ENCODE results near the gene CD276.

CD276 gene

GRCh38 chr15:73679180-73679579 lies 5.0 kb upstream of the CD276 start:
- TF ChIP-seq, protein P1, sequence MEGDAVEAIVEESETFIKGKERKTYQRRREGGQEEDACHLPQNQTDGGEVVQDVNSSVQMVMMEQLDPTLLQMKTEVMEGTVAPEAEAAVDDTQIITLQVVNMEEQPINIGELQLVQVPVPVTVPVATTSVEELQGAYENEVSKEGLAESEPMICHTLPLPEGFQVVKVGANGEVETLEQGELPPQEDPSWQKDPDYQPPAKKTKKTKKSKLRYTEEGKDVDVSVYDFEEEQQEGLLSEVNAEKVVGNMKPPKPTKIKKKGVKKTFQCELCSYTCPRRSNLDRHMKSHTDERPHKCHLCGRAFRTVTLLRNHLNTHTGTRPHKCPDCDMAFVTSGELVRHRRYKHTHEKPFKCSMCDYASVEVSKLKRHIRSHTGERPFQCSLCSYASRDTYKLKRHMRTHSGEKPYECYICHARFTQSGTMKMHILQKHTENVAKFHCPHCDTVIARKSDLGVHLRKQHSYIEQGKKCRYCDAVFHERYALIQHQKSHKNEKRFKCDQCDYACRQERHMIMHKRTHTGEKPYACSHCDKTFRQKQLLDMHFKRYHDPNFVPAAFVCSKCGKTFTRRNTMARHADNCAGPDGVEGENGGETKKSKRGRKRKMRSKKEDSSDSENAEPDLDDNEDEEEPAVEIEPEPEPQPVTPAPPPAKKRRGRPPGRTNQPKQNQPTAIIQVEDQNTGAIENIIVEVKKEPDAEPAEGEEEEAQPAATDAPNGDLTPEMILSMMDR (IDR thresholded peaks at IDR 0.05; ENCODE audit: low read depth, low read length, missing control alignments), result no peak
- no peak overlapping the region for H3K4me3 ChIP-seq (replicated peaks; ENCODE audit: low read depth, low read length)
- no peak for DNase-seq (ENCODE audit: extremely low read depth, low read depth)

DNA sequence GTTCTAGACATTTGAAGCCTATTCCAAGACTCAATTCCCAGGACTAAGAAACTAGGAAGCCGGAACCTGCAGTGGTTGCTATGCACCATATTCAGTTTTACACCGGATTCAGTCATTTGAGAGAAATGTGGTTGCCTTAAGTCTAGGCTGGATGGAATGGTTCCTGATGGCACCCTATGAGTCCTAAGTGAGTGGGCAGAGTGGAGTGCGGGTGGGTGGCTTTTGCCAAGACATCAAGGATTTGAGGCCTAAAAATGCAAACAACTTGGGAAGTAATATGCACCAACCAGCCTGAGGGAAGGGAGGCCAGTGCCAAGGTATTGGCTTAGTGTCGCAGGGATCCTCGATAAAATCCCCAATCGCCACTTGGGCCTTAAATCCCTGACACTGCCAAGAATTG lies 4.2 kb upstream of the CD276 start:
- TF ChIP-seq, protein P1 (IDR thresholded peaks at IDR 0.05; ENCODE audit: low read depth, low read length, missing control alignments), result no peak
- no peak for DNase-seq (ENCODE audit: extremely low read depth, low read depth)
- H3K4me3 ChIP-seq (replicated peaks; ENCODE audit: low read depth, low read length), result no peak overlapping the region

DNA sequence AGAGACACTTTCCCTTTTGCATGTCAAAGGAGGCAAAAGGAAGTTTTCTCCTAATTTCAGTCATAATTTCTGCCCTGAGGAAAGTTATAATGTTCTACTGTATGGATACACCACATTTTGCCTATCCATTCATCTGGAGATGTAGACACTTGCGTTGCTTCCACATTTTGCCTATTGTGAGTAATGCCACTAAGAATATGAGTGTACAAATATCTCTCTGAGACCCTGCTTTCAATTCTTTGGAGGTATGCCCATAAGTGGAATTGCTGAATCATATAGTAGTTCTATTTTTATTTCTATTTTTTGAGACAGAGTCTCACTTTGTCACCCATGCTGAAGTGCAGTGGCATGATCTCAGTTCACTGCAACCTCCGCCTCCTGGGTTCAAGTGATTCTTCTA lies 3.6 kb upstream of the CD276 start:
- no peak for DNase-seq (ENCODE audit: extremely low read depth, low read depth)
- no peak overlapping the region for H3K4me3 ChIP-seq (replicated peaks; ENCODE audit: low read depth, low read length)
- TF ChIP-seq, protein P1 (IDR thresholded peaks at IDR 0.05; ENCODE audit: low read depth, low read length, missing control alignments), result no peak

DNA sequence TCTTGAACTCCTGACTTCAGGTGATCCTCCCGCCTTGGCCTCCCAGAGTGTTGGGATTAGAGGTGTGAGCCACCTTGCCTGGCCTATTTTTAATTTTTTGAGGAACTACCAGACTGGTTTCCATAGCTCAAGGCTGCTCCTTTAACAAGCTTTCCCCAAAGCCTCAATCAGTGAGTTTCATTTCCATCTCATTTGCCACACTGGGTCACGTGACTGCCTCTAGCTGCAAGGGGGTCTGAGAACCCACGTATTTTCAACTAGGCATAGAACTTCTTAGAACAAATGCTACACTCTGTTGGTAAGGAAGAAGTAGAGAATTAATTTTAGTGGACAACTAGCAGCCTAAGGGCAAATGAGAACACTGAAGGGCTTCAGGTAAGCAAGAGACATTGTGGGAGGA lies 3.1 kb upstream of the CD276 start:
- no peak overlapping the region for H3K4me3 ChIP-seq (replicated peaks; ENCODE audit: low read depth, low read length)
- DNase-seq (ENCODE audit: extremely low read depth, low read depth), result no peak
- TF ChIP-seq, protein P1 (IDR thresholded peaks at IDR 0.05; ENCODE audit: low read depth, low read length, missing control alignments), result no peak

DNA sequence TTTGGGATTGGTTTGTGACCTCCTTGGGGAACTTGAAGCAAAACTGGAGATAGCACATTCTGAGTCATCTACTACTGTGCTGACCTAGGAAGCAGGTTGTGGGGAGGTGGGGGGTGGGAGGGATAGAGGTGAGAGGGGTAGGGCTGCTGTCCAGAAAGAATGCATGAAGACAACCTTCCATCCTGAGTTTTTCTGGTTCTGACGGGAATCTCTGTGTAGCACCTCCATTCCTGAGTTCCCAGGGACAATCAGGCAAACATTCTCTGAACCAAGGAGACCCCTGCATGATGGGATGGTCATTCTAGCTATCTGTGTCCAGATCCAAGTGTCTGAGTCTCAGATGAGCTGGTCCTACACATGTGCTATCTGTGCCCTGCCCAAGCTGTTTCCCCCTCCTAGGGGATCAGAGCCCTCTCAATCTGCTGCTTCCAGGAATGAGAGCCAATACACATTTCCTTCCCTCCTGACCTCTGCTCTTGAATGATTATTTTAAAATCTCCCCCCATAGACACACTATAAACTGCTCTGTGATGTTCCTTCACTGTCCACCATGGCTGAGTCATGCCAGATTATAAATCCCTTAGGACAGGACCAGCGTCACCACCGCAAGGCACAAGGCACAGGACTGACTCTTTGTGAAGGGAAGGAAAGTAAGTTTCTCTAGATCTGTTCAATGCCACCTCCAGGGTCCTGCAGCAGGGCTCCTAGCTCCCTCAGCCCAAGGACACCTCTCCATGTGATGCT lies 2.2 kb upstream of the CD276 start:
- H3K4me3 ChIP-seq (replicated peaks; ENCODE audit: low read depth, low read length), result no peak overlapping the region
- TF ChIP-seq, protein P1 (IDR thresholded peaks at IDR 0.05; ENCODE audit: low read depth, low read length, missing control alignments), result no peak
- DNase-seq (ENCODE audit: extremely low read depth, low read depth), result no peak

DNA sequence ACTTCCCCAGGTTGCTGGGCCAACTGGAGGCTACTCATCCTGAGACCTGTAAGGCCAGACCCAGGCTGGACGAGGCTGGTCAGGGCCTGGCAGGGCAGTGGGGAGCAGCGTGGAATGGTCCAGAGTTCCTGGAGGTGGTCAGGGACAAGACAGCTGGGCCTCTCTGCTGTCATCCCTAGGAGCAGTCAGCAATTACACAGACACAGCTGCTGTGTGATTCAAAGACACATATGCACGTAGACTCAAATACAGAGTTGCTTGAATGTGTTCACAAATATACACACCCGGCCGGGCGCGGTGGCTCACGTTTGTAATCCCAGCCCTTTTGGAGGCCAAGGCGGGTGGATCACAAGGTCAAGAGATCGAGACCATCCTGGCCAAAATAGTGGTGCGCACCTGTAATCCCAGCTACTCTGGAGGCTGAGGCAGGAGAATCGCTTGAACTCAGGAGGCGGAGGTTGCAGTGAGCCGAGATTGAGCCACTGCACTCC lies 1.5 kb upstream of the CD276 start:
- TF ChIP-seq, protein P1 (IDR thresholded peaks at IDR 0.05; ENCODE audit: low read depth, low read length, missing control alignments), result no peak
- no peak overlapping the region for H3K4me3 ChIP-seq (replicated peaks; ENCODE audit: low read depth, low read length)
- DNase-seq (ENCODE audit: extremely low read depth, low read depth), result no peak

Measured in HFF-Myc (cell line).